K562 (cell line): ENCODE data around the gene WDR64. TPM values are rescaled to one million over a fixed set of nuclear protein-coding genes. Genes with fewer than 3 reads are reported as not detected.
A peak's percentile ranks its signal among the peaks of the same experiment; 100 is the strongest.

Experiments
- BMI1 ChIP-seq: fragments of 150-350 bp; IDR thresholded peaks from 2 replicates; pipeline ENCODE4 v1.6.1; 2014; ENCODE audit warnings: low read length
- CBFA2T3 ChIP-seq: fragments of 450-650 bp; IDR thresholded peaks from 2 replicates; pipeline ENCODE4 v1.6.1; 2017
- CC2D1A ChIP-seq: fragments of 450-650 bp; IDR thresholded peaks from 2 replicates; pipeline ENCODE4 v1.6.1; 2017; ENCODE audit warnings: mild to moderate bottlenecking
- CHD1 ChIP-seq: fragments of 200-600 bp; sonication (generic); IDR thresholded peaks from one replicate; pipeline ENCODE4 v1.6.1; 2012; ENCODE audit warnings: mild to moderate bottlenecking, moderate library complexity, low read length, inconsistent platforms
- CTBP1 ChIP-seq: fragments of 450-650 bp; IDR thresholded peaks from 2 replicates; pipeline ENCODE4 v1.6.1; 2016; ENCODE audit warnings: borderline replicate concordance
- EP400 ChIP-seq: fragments of 450-650 bp; IDR thresholded peaks from 2 replicates; pipeline ENCODE4 v1.6.1; 2017; ENCODE audit warnings: antibody characterized with exemption, mild to moderate bottlenecking, moderate library complexity
- ERF ChIP-seq: fragments of 450-650 bp; formaldehyde crosslinking; IDR thresholded peaks from 2 replicates; pipeline ENCODE4 v1.4.0; 2020; ENCODE audit warnings: mild to moderate bottlenecking, mixed read lengths
- GATA2 ChIP-seq: sonication (generic); formaldehyde crosslinking; IDR thresholded peaks from 2 replicates; pipeline ENCODE4 v1.4.0; 2020; ENCODE audit warnings: mild to moderate bottlenecking, missing genetic modification reagents
- GTF2A2 ChIP-seq: IDR thresholded peaks from 2 replicates; pipeline ENCODE4 v1.6.1; 2016; ENCODE audit warnings: mild to moderate bottlenecking, missing genetic modification characterization, missing compliant biosample characterization
- HDAC3 ChIP-seq: fragments of 450-650 bp; IDR thresholded peaks from 2 replicates; pipeline ENCODE4 v1.6.1; 2018; ENCODE audit warnings: borderline replicate concordance, mild to moderate bottlenecking, moderate library complexity; ENCODE audit not compliant: partially characterized antibody
- HOXB6 ChIP-seq: fragments of 250-450 bp; sonication (Bioruptor Pico); IDR thresholded peaks from 2 replicates; pipeline ENCODE4 v1.5.1; 2022; ENCODE audit warnings: mild to moderate bottlenecking, borderline replicate concordance
- ILF3 ChIP-seq: fragments of 450-650 bp; IDR thresholded peaks from 2 replicates; pipeline ENCODE4 v1.6.1; 2018; ENCODE audit warnings: antibody characterized with exemption, mild to moderate bottlenecking, moderate library complexity, borderline replicate concordance
- MAZ ChIP-seq, 2 experiments: fragments of 450-650 bp in 1 of 2; sonication (generic) in 1 of 2; formaldehyde crosslinking; IDR thresholded peaks in 1 of 2; conservative IDR thresholded peaks in 1 of 2; 2 replicates each; pipeline versions ENCODE4 v1.4.0 to v1.5.0; 2020; ENCODE audit warnings: mild to moderate bottlenecking in 1 of 2, missing genetic modification reagents in 1 of 2
- NCOA1 ChIP-seq: fragments of 450-650 bp; IDR thresholded peaks from 2 replicates; pipeline ENCODE4 v1.6.1; 2016; ENCODE audit warnings: low read depth
- NEUROD1 ChIP-seq: fragments of 150-350 bp; IDR thresholded peaks from 2 replicates; pipeline ENCODE4 v1.6.1; 2014; ENCODE audit warnings: borderline replicate concordance, low read length, low read depth; ENCODE audit not compliant: partially characterized antibody
- NFIX ChIP-seq: fragments of 250-450 bp; sonication (Bioruptor Pico); IDR thresholded peaks from 2 replicates; pipeline ENCODE4 v1.4.0; 2020; ENCODE audit warnings: low read depth, mild to moderate bottlenecking, moderate library complexity
- PHF8 ChIP-seq: fragments of 200-600 bp; sonication (generic); IDR thresholded peaks from 2 replicates; pipeline ENCODE4 v1.6.1; 2012; ENCODE audit warnings: mixed run types, mild to moderate bottlenecking, inconsistent platforms, low read length, moderate library complexity, borderline replicate concordance
- PKNOX1 ChIP-seq: fragments of 450-650 bp; IDR thresholded peaks from 2 replicates; pipeline ENCODE4 v1.6.1; 2016
- POLR2G ChIP-seq: fragments of 200-400 bp; formaldehyde crosslinking; IDR thresholded peaks from 2 replicates; pipeline ENCODE4 v1.6.1; 2017; ENCODE audit warnings: low read depth, mild to moderate bottlenecking, antibody characterized with exemption, low read length, moderate library complexity
- POLR3G ChIP-seq: IDR thresholded peaks from 2 replicates; pipeline ENCODE4 v1.6.1; 2011; ENCODE audit not compliant: insufficient read length, insufficient replicate concordance; ENCODE audit errors: extremely low read depth
- PTRF ChIP-seq: fragments of 450-650 bp; IDR thresholded peaks from 2 replicates; pipeline ENCODE4 v1.6.1; 2016; ENCODE audit warnings: mild to moderate bottlenecking, missing genetic modification characterization, missing compliant biosample characterization
- RCOR1 ChIP-seq, 2 experiments: IDR thresholded peaks; 2 replicates each; pipeline ENCODE4 v1.6.1; 2012; ENCODE audit warnings: low read depth in 2 of 2, low read length in 2 of 2, borderline replicate concordance in 1 of 2, improper control_type of control experiment in 1 of 2
- SIN3B ChIP-seq: fragments of 450-650 bp; IDR thresholded peaks from 2 replicates; pipeline ENCODE4 v1.6.1; 2017; ENCODE audit warnings: low read depth, mild to moderate bottlenecking, moderate library complexity
- SMARCC2 ChIP-seq: fragments of 450-650 bp; IDR thresholded peaks from 2 replicates; pipeline ENCODE4 v1.6.1; 2017; ENCODE audit warnings: antibody characterized with exemption, moderate library complexity, mild to moderate bottlenecking, low read depth
- TCF7L2 ChIP-seq: fragments of 150-350 bp; IDR thresholded peaks from 2 replicates; pipeline ENCODE4 v1.6.1; 2016; ENCODE audit warnings: low read depth, mild to moderate bottlenecking, low read length, moderate library complexity
- TSC22D4 ChIP-seq: fragments of 450-650 bp; IDR thresholded peaks from 2 replicates; pipeline ENCODE4 v1.6.1; 2016; ENCODE audit warnings: missing genetic modification characterization, missing biosample characterization, control low read depth
- ZNF133 ChIP-seq: fragments of 250-450 bp; sonication (Bioruptor Pico); IDR thresholded peaks from 2 replicates; pipeline ENCODE4 v1.4.0; 2020; ENCODE audit warnings: mild to moderate bottlenecking
- ZNF778 ChIP-seq: fragments of 450-650 bp; formaldehyde crosslinking; IDR thresholded peaks from 2 replicates; pipeline ENCODE4 v1.4.0; 2020; ENCODE audit warnings: mild to moderate bottlenecking, moderate library complexity
- polyA plus RNA-seq, 8 experiments: library from polyadenylated mRNA; depleted of rRNA in 4 of 8; stranded (reverse) in 5 of 8; unstranded in 3 of 8; fragments of >200 nt; fragmentation: Nextera tagmentation in 2 of 8; fragmentation: Illumina TruSeq in 1 of 8; extraction: Ambion mirVana in 2 of 8; extraction: Trizol in 1 of 8; gene quantifications; 2 replicates each; pipeline versions ENCODE4 v1.2.1 to v1.2.3, GENCODE V29; 2011 to 2014; ENCODE audit warnings: inconsistent platforms in 1 of 8, missing spikeins in 1 of 8
- total RNA-seq, 7 experiments: library from RNA; depleted of rRNA in 6 of 7; stranded (reverse); fragments of >200 nt in 6 of 7; fragmentation: Illumina TruSeq in 2 of 7; extraction: Trizol in 2 of 7; gene quantifications; 2 replicates each; pipeline versions ENCODE4 v1.2.1 to v1.2.3, GENCODE V29; 2011 to 2021; ENCODE audit warnings: low replicate concordance in 1 of 7
- TF ChIP-seq, protein P1 (sequence below): fragments of 250-450 bp; sonication (Bioruptor Pico); IDR thresholded peaks from 2 replicates; pipeline ENCODE4 v1.5.0; 2021; ENCODE audit warnings: mild to moderate bottlenecking, borderline replicate concordance

Gene WDR64
- total and polyA plus RNA-seq, 9 of the 15 experiments (the other 6 are each of a cell fraction or from before 2014, with no cell fraction given) = 0.06 to 0.29 (median 0.19) TPM; not detected in 5

- TF ChIP-seq, protein P1, sequence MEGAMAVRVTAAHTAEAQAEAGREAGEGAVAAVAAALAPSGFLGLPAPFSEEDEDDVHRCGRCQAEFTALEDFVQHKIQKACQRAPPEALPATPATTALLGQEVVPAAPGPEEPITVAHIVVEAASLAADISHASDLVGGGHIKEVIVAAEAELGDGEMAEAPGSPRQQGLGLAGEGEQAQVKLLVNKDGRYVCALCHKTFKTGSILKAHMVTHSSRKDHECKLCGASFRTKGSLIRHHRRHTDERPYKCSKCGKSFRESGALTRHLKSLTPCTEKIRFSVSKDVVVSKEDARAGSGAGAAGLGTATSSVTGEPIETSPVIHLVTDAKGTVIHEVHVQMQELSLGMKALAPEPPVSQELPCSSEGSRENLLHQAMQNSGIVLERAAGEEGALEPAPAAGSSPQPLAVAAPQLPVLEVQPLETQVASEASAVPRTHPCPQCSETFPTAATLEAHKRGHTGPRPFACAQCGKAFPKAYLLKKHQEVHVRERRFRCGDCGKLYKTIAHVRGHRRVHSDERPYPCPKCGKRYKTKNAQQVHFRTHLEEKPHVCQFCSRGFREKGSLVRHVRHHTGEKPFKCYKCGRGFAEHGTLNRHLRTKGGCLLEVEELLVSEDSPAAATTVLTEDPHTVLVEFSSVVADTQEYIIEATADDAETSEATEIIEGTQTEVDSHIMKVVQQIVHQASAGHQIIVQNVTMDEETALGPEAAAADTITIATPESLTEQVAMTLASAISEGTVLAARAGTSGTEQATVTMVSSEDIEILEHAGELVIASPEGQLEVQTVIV (CRISPR knock-in tag) = no peak
- no peak for TF ChIP-seq GATA2
- TF ChIP-seq POLR3G = no peak
- TF ChIP-seq SIN3B = no peak
- TF ChIP-seq NCOA1 = no peak
- TF ChIP-seq PTRF (tag) = no peak
- TF ChIP-seq GTF2A2 (tag) = no peak
- TF ChIP-seq ZNF778 (CRISPR knock-in tag) = no peak
- TF ChIP-seq ZNF133 (CRISPR knock-in tag) = no peak
- TF ChIP-seq PHF8 = no peak
- no peak for TF ChIP-seq TSC22D4 (tag)
- TF ChIP-seq CBFA2T3 = no peak
- TF ChIP-seq RCOR1 (IDR thresholded peaks at IDR 0.05; ENCODE audit: borderline replicate concordance in 1 of 2, low read depth in 2 of 2, low read length in 2 of 2) = no peak
- no peak for TF ChIP-seq CC2D1A
- no peak for TF ChIP-seq TCF7L2
- no peak for TF ChIP-seq HOXB6
- no peak for TF ChIP-seq SMARCC2
- peak; percentile 66; the same call in 1 of the 2 replicates for TF ChIP-seq CTBP1
- TF ChIP-seq CHD1 = peak; percentile 71
- no peak for TF ChIP-seq ILF3
- peak in 1 of 2 experiments; percentile 42; a peak in 2 of 4 replicates for TF ChIP-seq MAZ (CRISPR knock-in tag; conservative IDR thresholded peaks at IDR 0.05 in 1 of 2, IDR thresholded peaks at IDR 0.05 in 1 of 2)
- TF ChIP-seq PKNOX1 = no peak
- TF ChIP-seq EP400 = 0 out of 2 replicates have a peak, but pooled peaks have one; percentile 9
- no peak for TF ChIP-seq NEUROD1
- no peak for TF ChIP-seq NFIX (CRISPR knock-in tag)
- no peak for TF ChIP-seq HDAC3
- TF ChIP-seq POLR2G = no peak
- no peak for TF ChIP-seq ERF (CRISPR knock-in tag)
- no peak for TF ChIP-seq BMI1
These were observed 12.4 kb upstream of the WDR64 start (continued) for GRCh38 chr1:241639623-241640148.
